Stimulated activated CD4-positive, alpha-beta T cell treated with anti-CD3 and anti-CD28 coated beads, TNF-alpha, amount 100 ng/mL, for 1 hour (primary cell): ENCODE data around the gene PRKCE.

Experiments used
- DNase-seq, 3 donors: peaks; one replicate each; pipeline ENCODE4 v3.0.0-alpha.2; 2020; ENCODE audit warnings: low read depth in 3 of 3, low spot score in 1 of 3

PRKCE gene

DNA sequence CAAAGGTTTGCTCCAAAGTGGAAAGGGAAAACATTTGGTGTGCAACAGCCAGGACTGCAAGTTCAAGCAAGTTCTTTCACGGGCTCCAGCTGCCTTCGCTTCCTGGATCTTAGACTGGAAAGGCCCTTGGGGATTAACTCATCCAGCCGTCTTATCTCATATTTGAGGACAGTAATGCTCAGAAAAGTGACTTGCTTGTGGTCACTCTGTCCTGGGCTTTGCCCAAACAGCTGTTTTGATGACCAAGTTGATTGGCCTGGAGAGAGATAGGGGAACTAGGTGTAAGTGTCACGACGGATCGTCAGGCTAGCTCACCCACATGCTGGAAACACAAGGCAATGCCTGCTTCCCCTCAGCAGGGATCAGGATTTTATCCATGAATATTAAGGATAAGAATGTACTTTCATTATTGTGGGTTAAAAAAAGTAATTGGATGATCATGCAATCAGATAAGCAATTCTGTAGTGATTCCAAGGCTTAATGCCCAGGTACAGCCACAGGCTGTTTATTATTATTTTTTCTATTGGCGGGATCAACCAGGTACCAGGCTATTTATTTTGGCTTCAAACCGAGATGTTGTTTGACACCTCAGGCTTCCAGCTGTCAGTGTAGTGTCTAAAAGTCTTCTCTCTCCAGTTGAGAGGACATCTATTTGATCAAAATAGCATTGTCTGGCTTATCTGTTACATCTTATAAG, 483.2 kb downstream of the PRKCE start:
- DNase-seq: no peak

DNA sequence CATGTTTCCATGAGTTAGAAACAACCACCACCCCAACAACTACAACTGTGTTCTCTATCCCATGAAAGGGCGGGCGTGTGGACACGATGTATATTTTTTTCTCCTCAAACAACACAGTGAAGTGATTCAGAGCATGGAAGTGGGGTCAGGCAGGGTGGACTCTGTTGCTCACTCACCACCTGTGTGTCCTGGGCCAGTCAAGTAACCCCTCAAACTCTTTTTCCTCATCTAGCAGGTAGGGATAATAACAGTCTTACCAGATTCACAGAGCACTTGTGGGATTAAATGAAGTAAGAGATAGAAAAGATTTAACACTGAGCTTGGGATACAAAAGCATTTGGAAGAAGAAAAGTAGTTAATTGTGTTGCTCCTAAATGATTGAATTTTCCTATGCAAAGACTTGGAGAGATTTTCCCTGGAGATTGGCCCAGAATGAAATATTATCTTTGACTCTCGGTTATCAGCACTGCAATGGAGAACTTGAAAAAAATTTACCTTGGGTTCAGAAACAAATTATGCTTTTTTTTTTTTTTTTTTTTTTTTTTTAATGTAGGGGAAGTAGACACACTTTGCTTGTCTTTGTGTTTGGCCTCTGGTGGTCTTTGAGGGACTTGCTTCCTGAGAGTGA, 483.9 kb downstream of the PRKCE start:
- no peak for DNase-seq

DNA sequence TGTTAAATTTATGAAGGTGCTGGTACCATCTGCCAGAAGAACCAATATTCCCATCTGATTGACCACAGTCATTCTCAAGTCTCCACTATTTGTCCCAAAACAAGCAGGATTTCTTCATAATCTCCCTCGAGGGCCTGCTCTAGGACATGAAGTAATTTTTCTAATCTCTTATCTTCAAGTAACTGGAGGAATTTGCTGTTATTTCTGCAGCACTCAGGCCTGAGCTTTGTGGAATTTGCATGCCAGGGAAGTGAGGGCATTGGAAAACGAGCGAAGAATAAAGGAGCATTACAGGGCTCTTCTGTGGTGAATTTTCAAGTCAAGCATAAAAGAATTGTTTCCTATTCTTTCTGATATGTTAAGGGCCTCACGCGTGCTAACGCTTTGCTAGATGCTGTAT, 484.5 kb downstream of the PRKCE start:
- no peak for DNase-seq

DNA sequence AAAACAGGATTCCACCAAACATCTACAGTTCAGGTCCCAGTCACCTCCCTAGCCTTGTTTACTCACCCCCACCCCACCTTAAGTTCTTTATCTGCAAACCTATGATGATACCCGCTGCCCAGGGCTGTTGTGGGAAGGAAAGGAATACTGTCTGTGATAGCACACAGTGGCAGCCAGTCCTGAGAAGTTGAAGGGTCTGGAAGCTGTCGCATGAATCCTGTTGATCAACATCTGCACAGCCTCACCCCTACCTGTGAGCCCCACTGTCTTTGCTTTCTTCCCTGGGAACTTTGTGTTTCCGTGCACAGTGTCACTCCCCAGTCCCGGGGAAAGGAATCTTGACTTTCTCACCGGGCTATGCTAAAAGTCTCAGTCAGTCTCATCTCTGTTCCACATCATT, 485.0 kb downstream of the PRKCE start:
- no peak for DNase-seq

DNA sequence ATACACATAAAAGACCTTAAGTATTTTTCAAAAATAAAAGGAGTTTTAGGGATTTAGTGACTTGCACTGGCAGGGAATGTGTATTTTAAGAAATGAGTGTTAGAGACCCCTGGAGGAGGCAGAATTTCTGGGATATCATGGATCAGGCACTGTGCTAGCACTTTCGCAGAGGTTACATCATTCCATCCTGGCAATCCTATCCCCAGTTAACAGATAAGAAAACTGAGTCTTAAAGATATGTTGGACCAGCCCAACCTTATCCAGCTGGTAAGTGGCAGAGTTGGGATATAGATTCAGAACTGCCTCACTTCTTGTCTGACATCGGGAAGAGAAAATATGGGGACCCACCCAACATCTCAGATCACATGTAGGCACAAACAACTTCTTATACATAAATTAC, 485.5 kb downstream of the PRKCE start:
- no peak for DNase-seq

DNA sequence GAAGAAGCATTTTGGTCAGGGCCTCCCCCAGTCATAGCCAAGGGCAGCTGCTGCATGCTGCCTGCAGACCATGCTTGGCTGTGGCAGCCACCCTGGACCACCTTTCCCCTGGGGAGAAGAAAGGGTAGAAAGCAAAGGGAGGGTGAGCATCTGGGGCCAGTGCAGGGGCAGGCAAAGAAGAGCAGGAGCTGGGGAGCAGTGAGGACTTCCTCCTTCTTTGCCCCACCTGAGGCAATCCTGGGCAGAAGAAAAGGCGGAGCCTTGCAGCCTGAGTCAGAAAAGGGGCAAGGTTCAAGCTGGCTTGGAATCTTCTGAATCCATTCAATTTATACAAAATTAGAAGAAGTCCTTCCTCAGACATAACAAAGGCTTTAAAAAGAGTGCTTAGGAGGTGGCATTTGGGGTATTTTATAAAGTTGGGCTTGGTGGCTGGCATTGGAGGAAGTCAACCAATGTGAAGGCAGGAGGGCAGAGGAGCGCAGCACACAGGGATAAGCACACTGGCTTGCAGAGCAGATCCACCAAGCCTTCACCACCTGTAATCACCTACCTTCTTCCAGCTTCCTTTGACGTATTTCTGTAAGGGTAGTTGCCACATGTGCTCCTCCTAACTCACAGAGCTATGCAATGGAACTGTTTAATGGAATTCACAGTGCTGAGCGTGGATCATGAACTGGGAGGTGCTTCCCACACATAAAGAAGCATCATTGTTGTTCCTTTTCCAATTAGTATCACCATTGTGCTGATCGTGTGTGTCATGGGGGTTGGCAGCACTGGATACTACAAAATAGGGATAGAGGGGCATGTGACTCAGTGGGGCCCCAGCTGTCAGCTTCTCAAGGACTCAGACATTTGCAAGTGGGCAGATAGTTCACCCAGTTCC, 491.3 kb downstream of the PRKCE start:
- no peak for DNase-seq

DNA sequence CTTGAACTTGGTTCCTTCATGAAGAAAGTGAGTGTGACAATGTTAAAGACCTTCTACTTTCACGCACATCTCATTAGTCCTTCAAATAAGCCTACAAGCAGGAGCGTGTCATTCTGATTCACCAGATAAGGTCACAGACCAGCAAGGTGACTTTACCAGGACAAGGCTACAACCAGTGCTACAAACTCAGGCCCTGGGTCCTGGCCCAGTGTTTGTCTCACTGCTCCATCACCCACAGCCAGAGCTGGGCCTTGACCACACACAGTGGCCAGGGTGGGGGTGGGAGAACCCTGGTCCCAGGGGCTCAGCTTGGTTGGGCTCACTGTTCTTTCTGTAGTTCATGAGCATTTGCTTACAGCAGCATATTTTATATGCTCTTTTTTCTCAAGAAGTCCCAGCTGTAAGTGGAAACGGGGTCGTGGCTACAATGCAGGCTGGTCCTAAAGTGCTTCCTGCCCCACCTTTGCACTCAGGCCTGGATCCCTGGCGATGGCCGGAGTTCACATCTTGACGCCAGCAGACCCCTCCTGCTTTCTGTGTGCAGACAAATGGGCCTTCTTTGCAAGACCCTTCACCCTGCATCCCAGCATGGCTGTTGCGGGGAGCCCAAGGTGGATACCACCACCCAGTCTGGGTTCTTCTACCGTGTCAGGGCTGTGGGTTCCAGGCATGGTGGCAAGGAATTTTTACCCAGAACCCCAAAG, 492.1 kb downstream of the PRKCE start:
- no peak for DNase-seq

DNA sequence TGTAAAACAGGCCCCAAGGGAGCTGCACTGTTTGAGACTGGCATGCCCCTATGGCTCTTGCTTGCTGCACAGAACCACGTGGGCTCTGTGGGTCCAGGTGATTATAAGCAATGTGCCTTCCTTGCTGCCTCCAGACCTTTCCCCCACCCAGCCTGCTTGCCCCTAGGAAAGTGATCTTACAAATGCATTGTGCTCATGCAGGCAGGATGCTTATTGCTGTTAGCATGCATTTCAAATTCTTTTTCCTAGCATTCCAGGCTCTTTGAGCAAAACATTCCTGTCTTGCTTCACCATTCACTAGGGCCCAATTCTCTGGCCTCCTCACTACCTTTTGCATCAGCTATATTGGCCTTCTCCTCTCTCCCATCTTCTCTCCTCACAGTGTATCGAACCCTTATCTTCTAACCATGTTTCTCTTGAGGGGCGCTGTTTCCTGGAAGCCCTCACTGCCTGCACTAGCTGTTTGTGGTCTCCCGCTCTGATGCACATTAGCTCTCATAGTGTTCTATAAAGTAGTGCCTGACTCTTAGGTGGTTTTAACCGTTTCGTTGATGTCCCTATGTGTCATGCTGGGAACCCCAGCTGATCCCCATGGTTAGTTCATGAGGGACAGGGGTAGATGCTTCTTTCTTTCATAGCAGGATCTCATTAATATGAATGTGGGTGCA, 492.8 kb downstream of the PRKCE start:
- no peak for DNase-seq

DNA sequence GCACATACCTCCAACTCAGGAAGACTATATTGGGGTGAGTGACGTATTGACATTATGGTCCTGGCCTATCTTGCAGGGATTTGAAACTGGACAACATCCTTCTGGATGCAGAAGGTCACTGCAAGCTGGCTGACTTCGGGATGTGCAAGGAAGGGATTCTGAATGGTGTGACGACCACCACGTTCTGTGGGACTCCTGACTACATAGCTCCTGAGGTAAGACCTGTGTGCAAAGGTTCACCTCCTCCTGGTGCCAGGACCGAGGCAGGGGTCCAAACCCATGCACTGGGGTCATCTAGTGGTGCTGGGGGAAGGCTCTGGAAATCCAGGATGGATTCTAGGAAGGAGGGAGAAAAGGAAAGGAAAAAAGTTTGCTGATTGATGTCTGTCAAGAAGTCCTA, 493.5 kb downstream of the PRKCE start:
- DNase-seq: no peak

DNA sequence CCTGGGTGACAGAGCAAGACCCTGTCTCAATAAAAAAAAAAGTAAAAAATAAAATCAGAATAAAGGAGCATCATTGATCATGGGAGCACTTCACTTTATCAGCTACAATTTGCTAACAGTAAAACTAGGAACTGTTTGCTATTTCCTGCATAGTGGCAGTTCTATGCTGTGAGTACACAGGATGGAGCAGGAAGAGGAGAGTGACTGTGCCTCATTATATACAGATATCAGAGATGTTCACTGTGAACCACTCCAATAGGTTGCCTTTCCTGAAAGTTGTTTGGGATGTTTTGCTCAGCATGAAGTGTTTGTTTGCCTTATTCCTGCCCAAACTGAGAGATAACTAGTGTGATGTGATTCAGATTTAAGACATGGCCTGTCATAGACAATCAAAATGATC, 494.4 kb downstream of the PRKCE start:
- DNase-seq: no peak

DNA sequence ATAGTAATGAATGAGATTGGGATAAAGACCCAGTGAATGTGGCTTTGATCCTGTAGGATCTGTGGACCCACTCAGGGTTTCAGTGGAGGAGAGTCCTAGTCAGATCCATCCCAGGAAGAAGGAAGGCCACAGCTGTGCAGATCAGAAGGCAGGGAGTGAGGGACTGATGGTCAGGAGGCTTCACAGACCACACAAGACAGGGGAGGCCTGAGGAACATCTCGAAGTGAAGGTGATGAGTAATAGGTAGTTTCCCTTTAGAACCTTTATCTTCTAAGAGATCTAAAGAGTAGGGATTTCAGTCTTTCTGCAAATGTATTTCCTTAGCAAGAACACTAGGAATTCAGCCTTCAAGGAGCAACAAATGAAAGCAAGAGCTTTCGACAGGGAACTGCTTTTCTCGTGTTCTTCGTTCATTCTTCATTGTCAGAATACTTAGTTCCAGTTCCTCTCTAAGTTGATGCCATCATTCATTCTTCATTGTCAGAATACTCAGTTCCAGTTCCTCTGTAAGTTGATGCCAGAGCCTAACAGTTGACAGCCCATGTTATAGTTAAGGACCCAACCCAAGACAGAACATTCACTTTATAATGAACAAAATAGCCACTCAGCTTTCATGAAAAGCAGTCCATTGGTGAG, 495.5 kb downstream of the PRKCE start:
- DNase-seq: no peak

DNA sequence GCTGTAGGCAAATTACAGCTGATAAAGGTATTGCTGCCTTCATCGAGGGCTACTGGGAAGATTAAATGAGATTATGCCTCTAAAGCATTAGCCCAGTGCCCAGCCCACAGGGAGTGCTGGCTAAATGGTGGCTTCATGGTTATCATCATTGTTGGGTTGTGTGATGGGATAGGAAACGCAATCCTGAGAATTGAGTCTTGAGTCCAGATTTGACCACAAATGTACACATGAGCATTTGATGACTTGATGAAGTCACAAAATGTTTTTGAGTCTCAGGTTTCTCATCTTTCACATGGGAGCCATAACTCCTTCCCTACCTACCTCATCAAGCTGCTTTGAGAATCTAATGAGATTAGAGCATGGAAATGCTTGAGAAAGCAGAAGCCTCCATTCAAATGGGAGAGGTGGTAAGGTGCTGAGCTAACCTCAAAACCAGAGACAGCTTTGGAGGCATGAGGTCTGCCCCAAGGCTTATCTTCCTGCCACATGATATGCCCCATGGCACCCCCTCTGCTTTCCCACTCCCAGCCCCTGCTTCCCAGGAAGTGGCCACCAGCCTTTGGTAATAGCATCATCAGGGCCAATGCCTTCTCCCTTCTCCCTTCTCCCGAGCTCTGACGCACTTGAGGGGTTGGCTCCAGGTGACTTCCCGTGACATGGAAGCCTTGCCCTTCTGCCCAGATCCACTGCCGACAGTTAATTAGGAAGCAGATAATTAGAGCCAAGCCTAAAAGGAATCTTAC, 496.3 kb downstream of the PRKCE start:
- no peak for DNase-seq

DNA sequence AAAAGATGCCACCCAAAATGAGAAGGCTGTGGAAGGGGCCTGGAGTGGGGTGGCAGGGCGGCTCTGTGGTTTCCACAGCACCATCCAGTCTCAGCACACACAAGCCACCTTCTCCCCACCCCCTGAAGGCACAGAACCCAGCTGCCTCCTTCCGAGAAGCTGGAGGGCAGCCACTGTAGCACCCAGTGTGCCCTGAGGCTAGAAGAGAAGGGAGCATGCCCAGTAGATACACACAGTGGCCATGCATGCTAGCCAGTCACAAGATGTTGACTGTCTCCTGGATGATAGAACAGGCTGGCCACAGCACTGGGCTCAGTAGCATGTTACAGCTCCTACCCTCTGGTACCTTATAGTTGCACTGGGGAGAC, 496.9 kb downstream of the PRKCE start:
- no peak for DNase-seq

DNA sequence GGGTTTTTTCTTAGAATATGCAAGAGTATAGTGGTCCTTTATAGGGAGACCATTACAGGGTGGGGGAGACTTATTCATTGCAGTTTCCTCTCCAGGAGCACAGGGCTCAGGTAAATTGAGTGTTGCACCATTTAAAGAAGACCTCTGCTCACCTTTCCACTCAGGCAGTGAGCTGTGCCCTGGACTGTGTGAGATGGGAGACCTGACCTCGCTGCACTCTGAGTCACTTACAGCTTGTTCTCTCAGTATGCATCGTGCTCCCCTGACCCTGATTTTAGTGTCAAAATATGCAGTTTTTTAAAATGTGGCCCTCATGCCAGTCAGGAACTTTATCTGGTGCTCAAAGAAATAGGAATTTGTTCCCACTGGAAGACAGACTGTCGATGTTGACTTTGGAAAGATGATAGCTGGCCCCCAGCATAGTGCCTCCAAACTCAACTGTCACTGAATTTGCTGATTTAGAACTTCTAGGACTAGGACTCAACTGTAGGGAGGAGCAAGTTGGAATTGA, 499.0 kb downstream of the PRKCE start:
- DNase-seq: no peak

DNA sequence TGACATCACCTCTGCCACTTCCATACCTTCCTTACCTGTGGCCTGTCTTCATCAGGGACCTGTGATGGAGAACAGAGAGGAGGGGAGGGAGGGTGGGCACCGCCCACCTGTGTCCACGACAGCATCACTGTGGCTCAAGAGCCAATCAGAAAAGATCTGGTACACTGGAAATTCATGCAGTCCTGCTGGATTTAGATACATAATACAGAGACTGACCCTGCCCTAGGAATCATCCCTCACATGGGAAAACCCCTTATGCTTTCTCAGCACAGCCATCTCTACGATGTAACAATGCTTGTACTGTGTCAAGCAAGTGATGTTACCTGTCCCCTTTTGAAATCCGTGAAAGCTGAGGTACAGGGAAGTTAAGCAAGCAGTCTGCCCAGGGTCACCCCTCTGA, 500.1 kb downstream of the PRKCE start:
- DNase-seq: no peak

DNA sequence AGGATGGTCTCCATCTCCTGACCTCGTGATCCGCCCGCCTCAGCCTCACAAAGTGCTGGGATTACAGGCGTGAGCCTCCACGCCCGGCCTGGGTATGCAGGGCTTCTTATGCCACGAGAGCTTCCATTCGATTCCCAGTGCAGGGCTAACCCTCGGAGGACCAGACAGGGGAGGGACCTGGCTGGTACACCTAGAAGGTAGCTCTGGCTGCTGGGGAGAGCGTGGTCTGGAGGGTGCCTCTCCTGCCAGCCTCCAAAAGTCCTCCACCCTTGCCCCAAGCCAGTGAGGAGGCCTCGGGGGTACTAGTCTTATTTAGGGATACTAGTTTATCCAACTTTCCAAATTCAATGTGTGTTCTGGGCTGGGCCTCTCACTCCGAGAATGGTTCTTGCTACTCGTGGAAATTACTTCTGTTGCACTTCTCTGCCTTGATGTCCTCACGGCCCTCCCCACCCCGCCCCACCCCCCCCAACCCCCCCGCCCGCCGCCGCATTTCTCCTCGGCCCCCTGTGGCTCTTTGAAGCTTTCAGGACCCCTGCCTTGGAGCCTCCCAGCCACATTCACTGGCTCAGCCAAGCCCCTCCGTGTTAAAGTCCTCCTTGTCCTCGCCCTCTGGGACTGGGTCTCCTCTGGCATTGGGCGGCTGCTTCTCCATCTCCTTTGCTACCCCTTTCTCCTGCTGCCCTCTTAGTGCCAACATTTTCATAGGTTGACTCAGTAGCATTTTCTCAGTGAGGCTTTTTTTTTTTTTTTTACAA, 502.7 kb downstream of the PRKCE start:
- no peak for DNase-seq

DNA sequence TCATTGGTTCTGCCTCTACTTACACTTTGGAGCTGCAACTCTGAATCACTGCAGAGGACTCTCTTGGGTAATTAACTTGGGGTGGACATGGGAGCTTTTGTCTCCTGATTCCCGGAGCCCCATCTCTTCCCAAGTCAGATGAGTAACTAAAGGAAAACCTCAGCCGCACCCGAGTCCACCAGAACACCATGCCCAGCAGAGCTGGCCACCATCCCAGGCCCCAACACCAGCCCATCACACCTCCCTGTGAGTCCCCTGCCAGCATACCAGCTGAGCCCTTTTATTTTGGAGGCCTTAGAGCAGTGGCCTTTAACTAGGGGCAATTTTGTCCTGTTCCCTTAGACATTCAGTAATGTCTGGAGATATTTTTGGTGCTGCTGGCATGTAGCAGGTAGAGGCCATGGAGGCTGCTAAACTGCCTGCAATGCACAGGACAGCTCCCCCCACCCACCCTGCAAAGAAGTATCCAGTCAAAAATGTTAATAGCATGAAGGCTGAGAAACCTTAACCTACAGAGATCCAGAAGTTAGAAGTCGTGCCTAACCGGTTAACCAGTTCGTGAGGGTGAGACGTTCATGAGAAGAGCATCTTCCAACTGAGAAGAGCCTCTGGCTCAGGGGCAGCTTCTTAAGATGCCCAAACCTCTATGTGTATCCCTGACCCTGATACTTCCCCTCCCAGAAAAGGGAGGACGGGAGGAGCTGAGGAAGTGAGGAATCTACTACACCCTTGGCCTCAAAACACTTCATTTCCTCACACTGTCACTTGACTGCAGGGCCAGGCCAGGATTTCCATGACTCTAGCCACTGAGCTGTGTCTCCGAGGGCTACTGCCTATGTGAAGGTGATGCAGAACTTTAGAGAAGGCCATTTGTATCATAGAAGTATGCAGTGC, 505.8 kb downstream of the PRKCE start:
- DNase-seq: no peak

DNA sequence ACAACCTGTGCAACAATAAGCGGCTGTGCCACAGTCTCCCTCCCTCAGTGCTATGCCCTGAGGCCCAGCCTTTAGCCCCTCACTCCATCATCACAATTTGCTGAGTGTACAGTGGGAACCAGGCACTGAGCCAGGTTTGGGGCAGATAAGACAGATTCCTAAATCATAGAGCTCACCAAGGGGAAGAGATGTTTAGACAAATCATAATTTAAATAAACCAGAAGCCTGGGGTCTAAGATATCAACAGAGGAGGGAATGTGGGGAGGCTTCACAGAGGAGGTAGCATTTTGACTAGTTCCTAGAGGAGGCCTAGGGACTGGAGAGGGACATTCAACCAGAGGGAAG, 506.5 kb downstream of the PRKCE start:
- DNase-seq: no peak
